Measurements from ENCODE around the gene ANAPC2.

The ANAPC2 gene

DNA sequence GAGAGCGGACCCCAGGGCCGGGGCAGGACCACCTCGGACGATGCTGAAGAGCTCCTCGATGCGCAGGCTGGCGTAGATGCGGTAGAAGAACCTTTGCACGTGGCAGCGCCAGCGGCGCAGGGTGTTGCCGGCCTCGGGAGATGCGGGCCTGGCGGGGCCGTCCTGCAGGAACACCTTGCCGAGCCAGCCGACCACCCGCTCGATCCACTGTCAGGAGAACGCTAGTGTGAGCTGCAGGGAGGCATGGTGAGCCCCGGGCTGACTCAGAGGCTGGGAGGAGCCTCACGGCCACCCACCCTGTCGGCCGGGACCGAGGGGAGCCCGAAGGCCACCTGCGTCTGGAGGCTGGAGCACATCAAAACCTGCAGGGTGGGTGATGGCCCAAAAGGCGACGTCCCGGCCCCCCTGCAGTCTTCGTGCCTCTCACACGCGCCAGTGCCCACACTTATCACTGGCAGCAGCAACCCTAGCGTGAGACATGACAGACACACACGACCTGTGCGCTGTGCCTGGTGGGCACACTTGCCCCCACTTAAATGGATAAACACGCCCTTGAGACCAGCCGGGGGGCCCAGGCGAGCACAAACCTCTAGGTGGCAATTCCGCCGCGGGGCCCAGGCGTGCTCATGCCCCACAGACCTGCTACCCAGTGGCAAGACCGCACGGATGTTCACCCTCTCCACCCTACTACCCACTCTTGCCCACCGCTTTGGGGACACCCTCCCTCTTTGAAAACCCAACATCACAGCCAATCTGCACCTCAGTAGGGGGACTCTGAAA lies 3.3 kb downstream of the ANAPC2 start:
- H3K4me1 ChIP-seq (ENCODE audit: control insufficient read depth in 5 of 5, insufficient read depth in 5 of 5, low read length in 5 of 5) = peaks cover 9 to 49% (median 37%) of the 10 kb centered on the region in 5 donors
- H3K36me3 ChIP-seq (ENCODE audit: control insufficient read depth in 5 of 5, insufficient read depth in 5 of 5, low read length in 5 of 5) = peaks cover 0 to 68% (median 64%) of the 10 kb centered on the region in 5 donors
- H3K27me3 ChIP-seq (ENCODE audit: control insufficient read depth in 5 of 5, insufficient read depth in 4 of 5, low read length in 5 of 5) = no peaks in the 10 kb centered on the region

DNA sequence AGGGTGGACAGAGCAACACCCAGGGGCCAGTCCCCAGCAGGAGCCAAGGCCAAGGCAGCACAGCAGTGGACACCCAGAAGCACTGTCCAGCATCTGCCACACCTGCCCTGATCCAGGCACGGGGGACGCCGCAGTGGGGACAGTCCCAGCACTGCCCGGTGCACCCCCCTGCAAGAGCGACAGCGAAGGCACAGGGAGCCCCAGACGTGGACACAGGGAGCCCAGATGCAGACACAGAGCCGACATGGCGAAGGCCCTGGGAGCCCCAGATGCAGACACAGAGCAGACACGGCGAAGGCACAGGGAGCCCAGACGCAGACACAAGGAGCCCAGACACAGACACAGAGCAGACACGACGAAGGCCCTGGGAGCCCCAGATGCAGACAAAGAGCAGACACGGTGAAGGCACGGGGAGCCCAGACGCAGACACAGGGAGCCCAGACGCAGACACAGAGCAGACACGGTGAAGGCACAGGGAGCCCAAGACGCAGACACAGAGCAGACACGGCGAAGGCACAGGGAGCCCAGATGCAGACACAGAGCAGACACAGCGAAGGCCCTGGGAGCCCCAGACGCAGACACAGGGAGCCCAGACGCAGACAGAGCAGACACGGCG lies 4.3 kb downstream of the ANAPC2 start:
- peaks cover 9 to 39% (median 27%) of the 10 kb centered on the region in 5 donors for H3K4me1 ChIP-seq (ENCODE audit: control insufficient read depth in 5 of 5, insufficient read depth in 5 of 5, low read length in 5 of 5)
- H3K9ac ChIP-seq (ENCODE audit: low read length in 5 of 5) = no peak overlapping the region
- no peaks in the 10 kb centered on the region for H3K27me3 ChIP-seq (ENCODE audit: control insufficient read depth in 5 of 5, insufficient read depth in 4 of 5, low read length in 5 of 5)
- H3K27ac ChIP-seq (ENCODE audit: low read depth, low read length) = no peak overlapping the region
- H3K4me3 ChIP-seq (ENCODE audit: low read depth in 1 of 5, low read length in 5 of 5) = no peak overlapping the region
- peaks cover 0 to 74% (median 70%) of the 10 kb centered on the region in 5 donors for H3K36me3 ChIP-seq (ENCODE audit: control insufficient read depth in 5 of 5, insufficient read depth in 5 of 5, low read length in 5 of 5)
- no peaks in the 10 kb centered on the region for H3K9me3 ChIP-seq (ENCODE audit: control insufficient read depth in 5 of 5, low read length in 5 of 5)

More for the DNA sequence above, 3.3 kb downstream of the ANAPC2 start:
- Histone ChIP-seq H3K4me3 (ENCODE audit: low read depth in 1 of 5, low read length in 5 of 5) (no peak overlapping the region), H3K9me3 (ENCODE audit: control insufficient read depth in 5 of 5, low read length in 5 of 5) (no peaks in the 10 kb centered on the region), H3K27ac (ENCODE audit: low read depth, low read length) (no peak overlapping the region), H3K9ac (ENCODE audit: low read length in 5 of 5) (no peak overlapping the region)

DNA sequence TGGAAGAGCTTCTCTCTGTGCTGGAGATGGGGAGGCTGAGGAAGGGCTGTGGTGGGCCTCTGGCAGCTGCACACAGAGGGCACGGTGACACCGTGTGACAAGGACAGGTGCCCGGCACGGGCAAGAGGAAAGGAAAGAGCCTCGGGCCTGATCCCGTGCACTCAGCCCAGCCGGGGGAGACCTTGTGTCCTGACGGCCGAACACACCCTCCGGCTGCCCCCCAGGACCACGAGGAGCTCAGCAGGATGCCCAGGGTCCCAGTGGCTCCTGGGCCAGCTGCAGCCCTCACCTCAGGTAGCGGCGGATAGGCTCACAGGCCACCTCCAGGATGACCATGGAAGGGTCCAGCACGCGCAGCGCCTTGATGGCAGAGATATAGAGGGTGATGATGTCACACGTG lies 5.5 kb downstream of the ANAPC2 start:
- Histone ChIP-seq H3K9ac (ENCODE audit: low read length in 5 of 5) (no peak overlapping the region), H3K36me3 (ENCODE audit: control insufficient read depth in 5 of 5, insufficient read depth in 5 of 5, low read length in 5 of 5) (peaks cover 0 to 87% (median 82%) of the 10 kb centered on the region in 5 donors), H3K4me3 (ENCODE audit: low read depth in 1 of 5, low read length in 5 of 5) (no peak overlapping the region), H3K27ac (ENCODE audit: low read depth, low read length) (no peak overlapping the region), H3K4me1 (ENCODE audit: control insufficient read depth in 5 of 5, insufficient read depth in 5 of 5, low read length in 5 of 5) (peaks cover 9 to 33% (median 22%) of the 10 kb centered on the region in 5 donors), H3K9me3 (ENCODE audit: control insufficient read depth in 5 of 5, low read length in 5 of 5) (no peaks in the 10 kb centered on the region), H3K27me3 (ENCODE audit: control insufficient read depth in 5 of 5, insufficient read depth in 4 of 5, low read length in 5 of 5) (no peaks in the 10 kb centered on the region)

DNA sequence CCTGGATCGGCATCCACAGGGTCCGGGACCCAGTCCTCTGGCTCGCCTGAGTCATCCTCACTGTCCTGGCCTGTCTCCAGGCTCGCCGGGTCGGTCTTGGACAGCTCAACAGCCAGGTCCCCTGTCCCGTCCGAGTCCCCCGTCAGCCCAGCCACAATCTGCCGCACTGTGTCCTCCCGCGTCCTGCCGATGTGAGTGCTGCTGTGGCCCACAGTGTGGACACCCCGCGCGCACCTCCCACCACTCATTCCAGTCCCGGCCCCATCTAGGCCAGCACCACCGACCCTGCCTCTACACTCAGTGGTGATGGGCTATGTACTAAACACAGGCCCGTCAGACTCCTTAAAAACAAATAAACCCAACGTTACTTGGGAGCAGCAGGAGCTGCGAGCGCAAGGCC lies 6.7 kb downstream of the ANAPC2 start:
- Histone ChIP-seq H3K27ac (ENCODE audit: low read depth, low read length) (no peak overlapping the region), H3K9me3 (ENCODE audit: control insufficient read depth in 5 of 5, low read length in 5 of 5) (no peaks in the 10 kb centered on the region), H3K4me1 (ENCODE audit: control insufficient read depth in 5 of 5, insufficient read depth in 5 of 5, low read length in 5 of 5) (peaks cover 0 to 21% (median 10%) of the 10 kb centered on the region in 5 donors), H3K9ac (ENCODE audit: low read length in 5 of 5) (no peak overlapping the region), H3K4me3 (ENCODE audit: low read depth in 1 of 5, low read length in 5 of 5) (no peak overlapping the region), H3K36me3 (ENCODE audit: control insufficient read depth in 5 of 5, insufficient read depth in 5 of 5, low read length in 5 of 5) (peaks cover 0 to 96% (median 85%) of the 10 kb centered on the region in 5 donors), H3K27me3 (ENCODE audit: control insufficient read depth in 5 of 5, insufficient read depth in 4 of 5, low read length in 5 of 5) (no peaks in the 10 kb centered on the region)

DNA sequence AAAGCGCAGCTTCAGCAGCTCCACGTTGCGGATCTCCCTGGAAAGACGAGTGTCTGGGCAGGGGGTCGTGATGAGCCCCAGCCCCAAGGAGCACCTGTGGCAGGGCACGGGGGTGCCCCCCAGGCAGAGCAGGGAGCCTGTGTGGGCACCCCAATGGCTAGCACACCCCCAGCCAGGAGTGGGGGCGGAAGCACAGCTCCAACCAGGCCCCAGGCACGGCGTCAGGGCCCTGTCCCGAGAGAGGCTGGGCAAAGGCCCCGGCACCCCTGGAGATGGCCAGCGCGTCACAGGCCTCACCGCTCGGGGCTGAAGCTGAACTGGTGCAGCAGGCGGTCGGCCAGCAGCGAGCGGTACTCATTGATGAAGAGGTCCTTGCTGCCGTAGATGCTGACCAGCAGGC lies 7.9 kb downstream of the ANAPC2 start:
- H3K9ac ChIP-seq (ENCODE audit: low read length in 5 of 5) = no peak overlapping the region
- H3K36me3 ChIP-seq (ENCODE audit: control insufficient read depth in 5 of 5, insufficient read depth in 5 of 5, low read length in 5 of 5) = peaks cover 0 to 85% (median 79%) of the 10 kb centered on the region in 5 donors
- no peaks in the 10 kb centered on the region for H3K9me3 ChIP-seq (ENCODE audit: control insufficient read depth in 5 of 5, low read length in 5 of 5)
- H3K27ac ChIP-seq (ENCODE audit: low read depth, low read length) = no peak overlapping the region
- H3K27me3 ChIP-seq (ENCODE audit: control insufficient read depth in 5 of 5, insufficient read depth in 4 of 5, low read length in 5 of 5) = no peaks in the 10 kb centered on the region
- H3K4me1 ChIP-seq (ENCODE audit: control insufficient read depth in 5 of 5, insufficient read depth in 5 of 5, low read length in 5 of 5) = peaks cover 0 to 10% (median 0%) of the 10 kb centered on the region in 5 donors
- H3K4me3 ChIP-seq (ENCODE audit: low read depth in 1 of 5, low read length in 5 of 5) = no peak overlapping the region

DNA sequence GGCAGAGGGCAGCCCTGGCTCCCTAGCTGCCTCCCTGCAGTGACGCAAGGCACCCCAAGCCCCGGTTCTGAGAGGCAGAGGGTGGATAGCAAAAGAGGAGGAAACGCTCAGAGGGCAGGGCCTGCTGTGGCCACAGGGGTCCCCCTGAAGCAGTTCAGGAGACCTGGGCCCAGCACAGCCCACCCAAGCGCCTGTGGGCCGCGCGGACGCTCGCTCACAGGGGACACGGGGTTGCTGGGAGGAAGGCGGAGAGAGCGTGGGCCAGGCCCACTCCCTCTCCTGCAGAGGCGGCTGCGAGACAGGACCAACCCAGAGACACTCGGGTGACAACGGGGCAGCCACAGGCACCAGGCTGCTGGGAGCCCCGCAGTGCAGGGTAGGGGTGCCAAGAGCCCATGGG lies 8.6 kb downstream of the ANAPC2 start:
- H3K27me3 ChIP-seq (ENCODE audit: control insufficient read depth in 5 of 5, insufficient read depth in 4 of 5, low read length in 5 of 5) = no peaks in the 10 kb centered on the region
- H3K9ac ChIP-seq (ENCODE audit: low read length in 5 of 5) = no peak overlapping the region
- no peaks in the 10 kb centered on the region for H3K9me3 ChIP-seq (ENCODE audit: control insufficient read depth in 5 of 5, low read length in 5 of 5)
- peaks cover 0 to 5% (median 0%) of the 10 kb centered on the region in 5 donors for H3K4me1 ChIP-seq (ENCODE audit: control insufficient read depth in 5 of 5, insufficient read depth in 5 of 5, low read length in 5 of 5)
- H3K36me3 ChIP-seq (ENCODE audit: control insufficient read depth in 5 of 5, insufficient read depth in 5 of 5, low read length in 5 of 5) = peaks cover 0 to 78% (median 73%) of the 10 kb centered on the region in 5 donors
- no peak overlapping the region for H3K27ac ChIP-seq (ENCODE audit: low read depth, low read length)
- H3K4me3 ChIP-seq (ENCODE audit: low read depth in 1 of 5, low read length in 5 of 5) = no peak overlapping the region

DNA sequence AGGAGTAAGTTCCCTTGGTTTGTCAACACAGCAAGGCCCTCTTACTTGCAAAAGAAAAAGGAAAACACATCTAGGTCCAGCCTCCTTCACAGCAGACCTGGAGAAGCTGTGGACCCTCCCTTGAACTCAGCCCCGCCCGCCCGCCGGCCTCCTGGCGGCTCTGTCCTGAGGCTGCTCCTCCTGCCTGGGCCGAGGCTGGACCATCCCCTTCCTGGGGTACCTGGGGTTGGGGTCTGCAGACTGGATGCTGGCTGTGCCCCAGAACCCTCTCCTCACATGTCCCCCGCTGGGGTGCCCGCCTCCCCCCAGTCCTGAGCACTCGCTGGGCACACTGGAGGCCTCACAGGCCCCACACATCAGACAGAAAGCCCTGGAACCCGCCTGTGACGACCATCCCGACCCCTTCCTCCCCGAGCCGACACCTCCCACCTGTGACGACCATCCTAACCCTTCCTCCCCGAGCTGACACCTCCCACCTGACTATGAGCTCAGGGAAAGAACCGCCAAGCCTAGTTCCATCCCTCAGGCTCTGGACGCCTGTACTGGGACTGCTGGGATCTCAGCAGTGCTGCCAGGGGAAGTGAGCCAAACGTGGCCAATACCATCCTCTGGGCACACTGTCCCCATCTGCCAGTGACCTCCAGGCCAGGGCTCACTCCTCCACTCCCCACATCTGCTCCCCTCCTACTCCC lies 9.3 kb downstream of the ANAPC2 start:
- Histone ChIP-seq H3K27me3 (ENCODE audit: control insufficient read depth in 5 of 5, insufficient read depth in 4 of 5, low read length in 5 of 5) (no peaks in the 10 kb centered on the region), H3K36me3 (ENCODE audit: control insufficient read depth in 5 of 5, insufficient read depth in 5 of 5, low read length in 5 of 5) (peaks cover 0 to 71% (median 66%) of the 10 kb centered on the region in 5 donors), H3K27ac (ENCODE audit: low read depth, low read length) (no peak overlapping the region), H3K4me3 (ENCODE audit: low read depth in 1 of 5, low read length in 5 of 5) (no peak overlapping the region), H3K4me1 (ENCODE audit: control insufficient read depth in 5 of 5, insufficient read depth in 5 of 5, low read length in 5 of 5) (peaks cover 0 to 4% (median 0%) of the 10 kb centered on the region in 5 donors), H3K9me3 (ENCODE audit: control insufficient read depth in 5 of 5, low read length in 5 of 5) (no peaks in the 10 kb centered on the region), H3K9ac (ENCODE audit: low read length in 5 of 5) (no peak overlapping the region)

DNA sequence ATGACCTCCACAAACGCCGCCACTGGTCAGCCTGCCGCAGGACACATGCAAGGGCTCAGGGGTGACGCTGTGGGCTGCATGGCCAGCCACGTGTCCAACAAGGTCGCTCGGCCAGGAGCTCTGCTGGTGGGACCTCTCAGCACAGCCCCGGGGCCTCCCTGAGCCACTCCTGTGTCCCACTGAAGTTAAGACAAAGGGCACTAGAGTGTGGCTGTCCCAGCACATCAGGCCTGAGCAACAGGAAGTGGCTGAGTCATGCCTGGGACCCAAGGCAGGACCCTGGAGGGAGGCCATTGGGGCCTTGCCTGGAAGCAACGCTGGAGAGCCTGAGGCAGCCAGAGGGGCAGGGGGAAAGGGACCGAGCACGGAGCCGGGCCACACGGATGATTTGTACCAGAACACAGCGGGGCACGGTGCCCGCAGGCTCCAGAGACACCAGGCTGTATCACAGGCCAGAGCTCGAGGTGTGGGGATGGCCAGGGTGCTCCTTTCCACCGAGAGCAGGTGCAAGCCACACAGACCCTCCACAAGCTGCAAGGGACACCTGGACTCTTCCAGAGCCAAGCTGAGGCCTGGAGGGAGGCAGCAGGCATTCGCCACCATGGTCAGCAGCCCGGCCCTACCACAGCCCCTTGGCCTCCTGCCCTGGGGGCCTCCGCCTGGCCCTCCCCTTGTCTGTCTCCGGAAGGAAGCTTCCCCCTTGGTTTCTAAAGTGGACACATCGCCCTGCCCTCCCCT lies 10.0 kb downstream of the ANAPC2 start:
- H3K36me3 ChIP-seq (ENCODE audit: control insufficient read depth in 5 of 5, insufficient read depth in 5 of 5, low read length in 5 of 5) = peaks cover 0 to 64% (median 59%) of the 10 kb centered on the region in 5 donors
- H3K4me3 ChIP-seq (ENCODE audit: low read depth in 1 of 5, low read length in 5 of 5) = no peak overlapping the region
- H3K4me1 ChIP-seq (ENCODE audit: control insufficient read depth in 5 of 5, insufficient read depth in 5 of 5, low read length in 5 of 5) = peaks cover 0 to 4% (median 0%) of the 10 kb centered on the region in 5 donors
- H3K27me3 ChIP-seq (ENCODE audit: control insufficient read depth in 5 of 5, insufficient read depth in 4 of 5, low read length in 5 of 5) = peaks cover 0 to 5% (median 0%) of the 10 kb centered on the region in 5 donors
- no peak overlapping the region for H3K9ac ChIP-seq (ENCODE audit: low read length in 5 of 5)
- H3K9me3 ChIP-seq (ENCODE audit: control insufficient read depth in 5 of 5, low read length in 5 of 5) = no peaks in the 10 kb centered on the region
- H3K27ac ChIP-seq (ENCODE audit: low read depth, low read length) = no peak overlapping the region

DNA sequence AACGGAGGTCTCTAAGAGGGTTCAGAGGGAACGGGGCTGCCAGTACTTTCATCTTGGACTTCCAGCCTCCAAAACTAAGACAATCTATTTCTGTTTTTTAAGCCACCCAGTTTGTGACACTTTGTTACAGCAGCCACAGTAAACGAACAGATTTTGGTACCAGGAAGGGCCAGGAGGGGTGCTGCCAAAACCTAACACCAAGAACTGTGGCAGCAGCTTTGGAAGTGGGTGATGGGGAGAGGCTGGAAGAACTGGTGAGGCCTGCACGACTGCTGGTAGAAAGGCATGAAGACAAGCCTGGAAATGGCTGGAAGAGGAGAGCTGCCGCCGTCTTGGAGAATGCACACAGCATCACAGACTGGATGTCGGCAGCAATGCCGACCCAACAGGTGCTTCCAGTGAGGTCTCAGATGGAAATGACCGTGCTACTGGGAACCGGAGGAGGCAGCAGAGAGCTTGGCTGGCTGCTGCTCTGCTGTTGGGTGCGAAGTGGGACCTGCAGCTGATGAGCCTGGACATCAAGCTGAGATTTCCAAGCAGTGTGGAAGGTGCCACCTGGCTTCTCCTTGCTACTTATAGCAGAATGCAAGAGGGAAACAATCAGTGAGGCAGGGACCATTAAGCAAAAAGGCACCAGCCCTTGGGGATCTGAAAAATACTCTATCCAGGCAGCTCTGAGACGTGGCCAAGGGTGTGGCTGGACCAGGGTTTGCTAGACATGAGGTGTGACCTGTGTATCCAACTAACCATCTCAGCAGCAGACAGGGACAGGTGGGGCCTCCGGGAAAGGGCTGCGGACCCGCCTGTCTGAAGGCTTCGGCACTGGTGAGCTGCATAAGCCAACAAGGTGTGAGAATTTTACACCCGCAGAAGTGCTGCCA lies 11.8 kb downstream of the ANAPC2 start:
- Histone ChIP-seq H3K27me3 (ENCODE audit: control insufficient read depth in 5 of 5, insufficient read depth in 4 of 5, low read length in 5 of 5) (peaks cover 0 to 22% (median 10%) of the 10 kb centered on the region in 5 donors), H3K27ac (ENCODE audit: low read depth, low read length) (no peak overlapping the region), H3K36me3 (ENCODE audit: control insufficient read depth in 5 of 5, insufficient read depth in 5 of 5, low read length in 5 of 5) (peaks cover 0 to 48% (median 43%) of the 10 kb centered on the region in 5 donors), H3K9me3 (ENCODE audit: control insufficient read depth in 5 of 5, low read length in 5 of 5) (no peaks in the 10 kb centered on the region), H3K4me1 (ENCODE audit: control insufficient read depth in 5 of 5, insufficient read depth in 5 of 5, low read length in 5 of 5) (peaks cover 0 to 4% (median 0%) of the 10 kb centered on the region in 5 donors), H3K9ac (ENCODE audit: low read length in 5 of 5) (no peak overlapping the region), H3K4me3 (ENCODE audit: low read depth in 1 of 5, low read length in 5 of 5) (no peak overlapping the region)
